Activated CD4-positive, alpha-beta memory T cell treated with anti-CD3 and anti-CD28 coated beads for 36 hours (primary cell): ENCODE measurements around the gene PKHD1. TPM values are rescaled to one million over a fixed set of nuclear protein-coding genes. Genes with fewer than 3 reads are reported as not detected.

Experiments
- CTCF ChIA-PET: fragments of 350-600 bp; sonication (Branson Sonifier 250); formaldehyde crosslinking; loops from one replicate; lab custom pipeline; 2021; ENCODE audit warnings: antibody characterized with exemption, inconsistent platforms; lab: Charles Lee
- POLR2A ChIA-PET: fragments of 350-600 bp; sonication (Branson Sonifier 250); formaldehyde crosslinking; loops from one replicate; lab custom pipeline; 2021; ENCODE audit warnings: antibody characterized with exemption; lab: Charles Lee
- DNase-seq: peaks from one replicate; pipeline ENCODE4 v3.0.0-alpha.2; 2020
- H3K27ac Mint-ChIP-seq: one replicate; pipeline ENCODE4 v1.8.0; 2021; ENCODE audit warnings: mixed read lengths
- H3K27me3 Mint-ChIP-seq: one replicate; pipeline ENCODE4 v1.8.0; 2021; ENCODE audit warnings: mixed read lengths
- H3K36me3 Mint-ChIP-seq: one replicate; pipeline ENCODE4 v1.8.0; 2021; ENCODE audit warnings: mixed read lengths
- H3K4me1 Mint-ChIP-seq: one replicate; pipeline ENCODE4 v1.8.0; 2021; ENCODE audit warnings: low read depth, mixed read lengths
- H3K4me3 Mint-ChIP-seq: one replicate; pipeline ENCODE4 v1.8.0; 2021; ENCODE audit warnings: mild to moderate bottlenecking, mixed read lengths
- H3K9me3 Mint-ChIP-seq: one replicate; pipeline ENCODE4 v1.8.0; 2021; ENCODE audit warnings: mixed read lengths
- intact Hi-C: fragments of 100-400 bp; cut with micrococcal nuclease; formaldehyde crosslinking; loops from one replicate; pipeline ENCODE4 v1.15.1; 2023
- total RNA-seq, 2 experiments: library from RNA; stranded (reverse); gene quantifications; one replicate each; pipeline ENCODE4 v1.2.3, GENCODE V29; 2021

PKHD1 gene
- total RNA-seq, 2 experiments from 2014 or later = 0.02 TPM; not detected in 1

- intact Hi-C loops = no loop called here
- Mint-ChIP-seq H3K36me3 (no peaks in the 10 kb centered on the region), H3K27me3 (peaks cover 27% of the 10 kb centered on the region), H3K4me1 (no peaks in the 10 kb centered on the region), H3K9me3 (no peaks in the 10 kb centered on the region), H3K4me3 (no peak overlapping the region), H3K27ac (no peak overlapping the region)
- ChIA-PET POLR2A (no interaction called here), CTCF (no interaction called here)
- DNase-seq = no peak
Measured at GRCh38 chr6:52125139-52125538, 37.7 kb upstream of the PKHD1 start.

GRCh38 chr6:52124126-52125121 lies 37.0 kb upstream of the PKHD1 start:
- Mint-ChIP-seq H3K27me3 (peaks cover 27% of the 10 kb centered on the region), H3K36me3 (no peaks in the 10 kb centered on the region), H3K27ac (no peak overlapping the region), H3K4me1 (no peaks in the 10 kb centered on the region), H3K4me3 (no peak overlapping the region), H3K9me3 (peaks cover 2% of the 10 kb centered on the region)
- intact Hi-C loops = no loop called here
- DNase-seq = no peak
- ChIA-PET CTCF (no interaction called here), POLR2A (no interaction called here)

DNA sequence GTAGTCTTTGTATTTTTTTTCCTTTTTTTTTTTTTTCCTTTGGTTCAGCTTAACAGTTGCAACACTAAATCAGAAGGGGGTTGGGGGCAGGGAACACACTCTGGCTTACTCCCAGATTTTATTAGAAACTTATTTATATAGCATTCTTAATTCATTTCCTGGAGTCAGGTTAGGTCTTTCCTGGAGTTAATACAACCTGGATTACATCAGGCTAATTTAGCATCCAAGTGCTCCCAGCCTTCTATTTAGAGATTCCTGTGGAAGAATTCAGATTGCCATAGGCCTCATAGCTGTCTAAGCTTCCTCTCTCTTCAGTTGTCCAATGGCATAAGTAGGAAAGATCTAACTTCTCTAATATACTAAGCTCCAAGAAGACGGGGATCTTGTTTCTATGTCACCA lies 35.8 kb upstream of the PKHD1 start:
- CTCF ChIA-PET = no interaction called here
- intact Hi-C loops = no loop called here

DNA sequence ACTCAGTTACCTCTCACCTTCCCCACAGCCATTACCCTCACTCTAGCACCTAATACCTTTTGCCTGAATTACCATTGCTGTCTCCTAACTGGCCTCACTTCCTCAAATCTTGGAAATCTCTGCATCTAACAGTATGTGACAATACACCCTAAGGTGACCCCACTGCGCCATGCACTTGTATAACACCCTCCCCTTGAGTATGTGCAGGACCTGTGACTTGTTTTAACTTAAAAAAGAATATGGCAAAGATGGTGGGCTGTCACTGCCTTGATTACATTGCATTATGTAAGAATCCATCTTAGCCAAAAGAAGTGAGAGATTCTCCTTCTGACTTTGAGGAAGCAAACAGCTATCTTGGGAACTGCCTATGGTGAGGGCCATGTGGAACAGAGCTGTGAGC lies 29.9 kb upstream of the PKHD1 start:
- peaks cover 2% of the 10 kb centered on the region for H3K27me3 Mint-ChIP-seq

More for the DNA sequence above, 35.8 kb upstream of the PKHD1 start:
- DNase-seq = no peak
- H3K36me3 Mint-ChIP-seq = no peaks in the 10 kb centered on the region
- no peak overlapping the region for H3K27ac Mint-ChIP-seq
- H3K9me3 Mint-ChIP-seq = peaks cover 5% of the 10 kb centered on the region
- peaks cover 23% of the 10 kb centered on the region for H3K27me3 Mint-ChIP-seq
- H3K4me1 Mint-ChIP-seq = no peaks in the 10 kb centered on the region
- POLR2A ChIA-PET = no interaction called here
- no peak overlapping the region for H3K4me3 Mint-ChIP-seq

GRCh38 chr6:52116605-52116948 lies 29.2 kb upstream of the PKHD1 start:
- Mint-ChIP-seq H3K36me3 (peaks cover 3% of the 10 kb centered on the region), H3K27ac (no peak overlapping the region), H3K27me3 (peaks cover 6% of the 10 kb centered on the region), H3K4me1 (no peaks in the 10 kb centered on the region), H3K4me3 (no peak overlapping the region), H3K9me3 (peaks cover 5% of the 10 kb centered on the region)
- intact Hi-C loops = no loop called here
- POLR2A ChIA-PET = no interaction called here
- no peak for DNase-seq
- CTCF ChIA-PET = no interaction called here

More for the DNA sequence above, 29.9 kb upstream of the PKHD1 start:
- DNase-seq = no peak
- Mint-ChIP-seq H3K4me1 (no peaks in the 10 kb centered on the region), H3K36me3 (peaks cover under 1% of the 10 kb centered on the region), H3K4me3 (no peak overlapping the region), H3K9me3 (peaks cover 5% of the 10 kb centered on the region), H3K27ac (no peak overlapping the region)
- intact Hi-C loops = no loop called here
- ChIA-PET CTCF (no interaction called here), POLR2A (no interaction called here)

- H3K27me3 Mint-ChIP-seq = peaks cover 4% of the 10 kb centered on the region
- intact Hi-C loops = no loop called here
Measured at GRCh38 chr6:52115891-52116604, 28.6 kb upstream of the PKHD1 start.

DNA sequence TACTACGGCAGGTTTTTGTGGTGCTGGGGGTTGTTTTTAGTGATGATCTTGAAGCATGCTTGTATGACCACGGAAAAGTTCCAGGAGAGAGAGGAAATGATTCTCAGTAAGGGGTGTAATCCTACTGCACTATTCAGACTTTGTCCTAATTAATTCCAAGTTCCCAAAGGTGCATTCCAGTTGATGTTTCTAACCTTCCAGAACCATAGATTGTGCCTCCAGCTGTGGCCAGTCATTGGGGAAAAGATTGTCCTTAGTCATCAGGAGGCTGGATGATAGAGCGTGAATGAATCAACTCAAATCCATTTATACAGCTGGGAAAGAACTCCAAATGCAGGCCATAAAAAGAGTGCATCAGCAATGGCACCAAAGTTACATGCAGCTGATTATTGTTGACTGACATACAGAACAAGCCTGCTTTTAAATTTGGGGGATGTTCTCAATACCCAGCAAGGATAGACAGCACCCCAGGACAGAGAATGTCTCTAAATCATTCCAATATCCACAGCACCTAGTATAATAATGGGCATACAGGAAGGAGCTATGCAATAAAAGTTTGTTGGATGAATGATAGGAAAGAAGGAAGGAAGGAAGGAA lies 27.8 kb upstream of the PKHD1 start:
- peaks cover 3% of the 10 kb centered on the region for H3K36me3 Mint-ChIP-seq
- peaks cover 5% of the 10 kb centered on the region for H3K9me3 Mint-ChIP-seq
- no peak overlapping the region for H3K27ac Mint-ChIP-seq
- DNase-seq = no peak
- ChIA-PET POLR2A (no interaction called here), CTCF (no interaction called here)
- H3K4me3 Mint-ChIP-seq = no peak overlapping the region
- H3K27me3 Mint-ChIP-seq = peaks cover 4% of the 10 kb centered on the region
- no peaks in the 10 kb centered on the region for H3K4me1 Mint-ChIP-seq
- intact Hi-C loops = no loop called here

More at GRCh38 chr6:52115891-52116604, 28.6 kb upstream of the PKHD1 start:
- no peaks in the 10 kb centered on the region for H3K4me1 Mint-ChIP-seq
- H3K36me3 Mint-ChIP-seq = peaks cover 3% of the 10 kb centered on the region
- DNase-seq = no peak
- ChIA-PET POLR2A (no interaction called here), CTCF (no interaction called here)
- peaks cover 5% of the 10 kb centered on the region for H3K9me3 Mint-ChIP-seq
- no peak overlapping the region for H3K27ac Mint-ChIP-seq
- H3K4me3 Mint-ChIP-seq = no peak overlapping the region

DNA sequence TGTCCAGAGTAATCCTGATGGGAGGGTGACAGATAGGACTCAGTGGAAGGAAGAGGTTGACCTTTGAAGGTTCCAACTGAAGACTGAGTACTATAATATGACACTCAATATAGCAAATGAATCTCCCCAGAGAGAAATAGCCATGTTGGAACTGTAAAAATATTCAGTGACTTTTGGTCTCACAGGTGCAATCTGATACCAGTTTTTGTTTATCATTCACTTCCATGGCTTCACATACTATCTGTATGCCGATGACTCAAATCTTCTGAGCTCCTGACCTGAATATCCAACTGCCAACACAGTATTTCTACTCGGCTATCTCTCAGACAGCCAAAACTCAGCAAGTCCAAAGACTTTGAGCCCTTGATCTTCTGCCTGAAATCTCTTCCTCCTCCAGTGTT lies 21.8 kb upstream of the PKHD1 start:
- ChIA-PET POLR2A (no interaction called here), CTCF (interaction anchor here (0.7 kb wide), 1 partner anchor 45 kb away, joined by 3 read pairs; no protein-coding TSS in a partner anchor)
- Mint-ChIP-seq H3K27me3 (peaks cover 10% of the 10 kb centered on the region), H3K4me1 (no peaks in the 10 kb centered on the region), H3K27ac (no peak overlapping the region), H3K4me3 (no peak overlapping the region), H3K36me3 (peaks cover 3% of the 10 kb centered on the region), H3K9me3 (no peaks in the 10 kb centered on the region)
- no peak for DNase-seq
- intact Hi-C loops = no loop called here

DNA sequence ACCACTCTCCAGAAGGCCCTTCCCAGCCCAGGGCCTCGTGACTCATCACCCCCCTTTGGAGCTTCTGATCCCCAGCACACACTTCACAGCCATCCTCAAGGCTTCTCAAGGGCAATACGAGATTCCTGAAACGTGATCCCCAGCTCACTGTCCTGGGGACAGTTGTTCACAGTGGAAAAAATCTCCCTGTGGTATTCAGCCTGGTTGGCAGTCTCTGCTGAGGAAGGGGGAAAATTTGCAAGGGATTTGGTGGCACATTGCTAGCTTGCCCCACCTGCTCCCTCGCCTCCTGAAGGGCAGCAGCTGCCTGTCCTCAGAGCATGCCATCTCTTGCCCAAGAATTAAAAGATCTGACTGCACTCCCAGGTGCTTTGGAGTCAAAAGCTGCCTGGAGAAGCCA lies 20.7 kb upstream of the PKHD1 start:
- Mint-ChIP-seq H3K27ac (no peak overlapping the region), H3K27me3 (peaks cover 10% of the 10 kb centered on the region), H3K4me3 (no peak overlapping the region), H3K36me3 (peaks cover 3% of the 10 kb centered on the region), H3K4me1 (no peaks in the 10 kb centered on the region), H3K9me3 (no peaks in the 10 kb centered on the region)
- CTCF ChIA-PET = no interaction called here
- POLR2A ChIA-PET = no interaction called here
- intact Hi-C loops = no loop called here
- no peak for DNase-seq

DNA sequence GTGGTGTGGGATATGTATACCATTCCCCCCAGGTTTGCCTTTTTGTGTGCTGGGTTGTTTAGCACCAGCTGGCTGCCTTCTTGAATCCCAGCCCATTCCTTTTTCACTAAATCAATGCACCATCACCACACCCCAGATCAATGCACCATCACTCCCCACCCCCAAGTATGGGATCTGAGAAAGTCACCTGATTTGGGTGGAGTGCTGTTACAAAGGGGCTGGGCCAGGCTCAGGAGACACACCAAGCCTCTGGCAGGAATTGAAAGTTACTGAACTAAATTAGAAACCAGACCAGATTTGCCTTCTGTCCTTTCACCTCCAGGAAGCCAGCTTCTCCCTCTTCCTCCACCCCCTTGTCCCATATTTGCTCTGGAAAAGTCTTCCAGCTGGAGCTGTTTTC lies 19.6 kb upstream of the PKHD1 start:
- CTCF ChIA-PET = interaction anchor here (0.9 kb wide), 1 partner anchor 58 kb away, joined by 3 read pairs; no protein-coding TSS in a partner anchor
- Mint-ChIP-seq H3K9me3 (no peaks in the 10 kb centered on the region), H3K27me3 (peaks cover 15% of the 10 kb centered on the region), H3K36me3 (no peaks in the 10 kb centered on the region), H3K27ac (no peak overlapping the region), H3K4me3 (no peak overlapping the region), H3K4me1 (no peaks in the 10 kb centered on the region)
- intact Hi-C loops = no loop called here
- no peak for DNase-seq
- POLR2A ChIA-PET = no interaction called here

DNA sequence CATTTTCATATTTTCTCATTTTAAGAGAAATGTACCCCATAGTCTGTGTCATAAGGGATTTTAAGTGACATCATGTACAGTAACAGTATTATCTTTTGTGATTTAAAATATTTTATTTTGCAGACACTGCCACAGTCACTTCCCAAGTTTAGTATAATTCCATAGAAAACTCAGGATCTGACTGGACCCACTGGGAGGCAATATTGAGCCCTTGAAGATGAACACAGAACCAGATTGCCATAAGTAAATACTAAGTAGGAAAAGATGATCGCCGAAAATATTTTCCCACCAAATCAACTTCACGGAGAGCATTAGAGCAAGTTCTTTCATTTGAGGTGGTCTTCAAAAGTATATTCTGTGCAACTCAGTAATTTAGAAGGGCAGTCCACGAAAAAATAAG lies 17.6 kb upstream of the PKHD1 start:
- Mint-ChIP-seq H3K4me1 (no peaks in the 10 kb centered on the region), H3K36me3 (no peaks in the 10 kb centered on the region), H3K9me3 (no peaks in the 10 kb centered on the region), H3K27ac (no peak overlapping the region), H3K4me3 (no peak overlapping the region), H3K27me3 (peaks cover 24% of the 10 kb centered on the region)
- ChIA-PET POLR2A (no interaction called here), CTCF (no interaction called here)
- intact Hi-C loops = no loop called here
- DNase-seq = no peak

DNA sequence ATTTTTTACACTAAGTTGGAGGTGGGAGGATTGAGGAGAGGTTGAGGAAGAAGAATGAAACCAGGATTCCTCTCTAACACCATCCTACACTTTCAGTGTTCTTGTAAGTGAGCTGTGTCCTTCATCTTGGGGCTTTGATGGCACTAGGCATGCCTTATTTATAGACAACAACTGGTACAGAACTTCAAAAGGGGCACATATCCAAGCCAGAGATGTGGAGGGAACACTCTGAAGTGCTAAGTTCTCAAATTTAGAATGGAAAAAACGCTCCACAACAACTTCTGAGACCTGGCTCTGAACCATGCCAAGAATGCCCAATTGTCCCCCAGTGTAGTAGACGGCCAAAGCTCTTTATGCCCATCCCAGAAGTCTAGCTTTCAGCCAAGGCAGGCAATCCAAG lies 16.2 kb upstream of the PKHD1 start:
- Mint-ChIP-seq H3K27ac (no peak overlapping the region), H3K36me3 (no peaks in the 10 kb centered on the region), H3K4me1 (no peaks in the 10 kb centered on the region), H3K9me3 (no peaks in the 10 kb centered on the region), H3K4me3 (no peak overlapping the region), H3K27me3 (peaks cover 24% of the 10 kb centered on the region)
- CTCF ChIA-PET = no interaction called here
- POLR2A ChIA-PET = no interaction called here
- intact Hi-C loops = no loop called here
- no peak for DNase-seq
